Fibroblast of mammary gland (primary cell): ENCODE measurements around the gene FRS2.

Experiments used
- DNase-seq: peaks from one replicate; pipeline ENCODE4 v3.0.0-alpha.2; 2010; ENCODE audit warnings: low read depth
- H3K4me3 ChIP-seq: 2 replicates; pipeline ENCODE4 v1.5.1; 2011; ENCODE audit warnings: low read depth, mild to moderate bottlenecking, low read length, moderate library complexity; ENCODE audit not compliant: control insufficient read depth
- TF ChIP-seq, protein P1 (sequence below): conservative IDR thresholded peaks from 2 replicates; pipeline ENCODE4 v1.5.1; 2011; ENCODE audit warnings: low read depth, low read length, inconsistent platforms; ENCODE audit not compliant: control insufficient read depth, insufficient read depth

The FRS2 gene

DNA sequence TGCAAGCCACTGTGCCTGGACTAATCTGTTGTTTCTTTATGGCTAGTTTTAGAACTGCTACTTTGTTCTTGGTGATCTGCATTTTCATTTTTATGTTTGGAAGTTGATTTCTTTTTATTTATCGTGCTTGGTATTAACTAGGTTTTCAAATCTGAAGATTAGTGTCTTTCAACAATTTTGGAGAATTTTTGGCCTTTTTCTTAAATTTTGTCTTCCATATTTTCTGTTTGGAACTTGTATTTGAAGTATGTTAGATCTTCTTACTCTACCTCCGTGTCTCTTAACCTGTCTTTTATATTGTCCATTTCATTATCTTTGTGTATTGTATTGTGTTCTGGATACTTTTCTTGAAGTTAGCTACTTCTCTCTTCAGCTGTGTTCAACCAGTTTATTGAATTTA, 9.5 kb downstream of the FRS2 start:
- no peak overlapping the region for H3K4me3 ChIP-seq
- no peak for DNase-seq
- TF ChIP-seq, protein P1, sequence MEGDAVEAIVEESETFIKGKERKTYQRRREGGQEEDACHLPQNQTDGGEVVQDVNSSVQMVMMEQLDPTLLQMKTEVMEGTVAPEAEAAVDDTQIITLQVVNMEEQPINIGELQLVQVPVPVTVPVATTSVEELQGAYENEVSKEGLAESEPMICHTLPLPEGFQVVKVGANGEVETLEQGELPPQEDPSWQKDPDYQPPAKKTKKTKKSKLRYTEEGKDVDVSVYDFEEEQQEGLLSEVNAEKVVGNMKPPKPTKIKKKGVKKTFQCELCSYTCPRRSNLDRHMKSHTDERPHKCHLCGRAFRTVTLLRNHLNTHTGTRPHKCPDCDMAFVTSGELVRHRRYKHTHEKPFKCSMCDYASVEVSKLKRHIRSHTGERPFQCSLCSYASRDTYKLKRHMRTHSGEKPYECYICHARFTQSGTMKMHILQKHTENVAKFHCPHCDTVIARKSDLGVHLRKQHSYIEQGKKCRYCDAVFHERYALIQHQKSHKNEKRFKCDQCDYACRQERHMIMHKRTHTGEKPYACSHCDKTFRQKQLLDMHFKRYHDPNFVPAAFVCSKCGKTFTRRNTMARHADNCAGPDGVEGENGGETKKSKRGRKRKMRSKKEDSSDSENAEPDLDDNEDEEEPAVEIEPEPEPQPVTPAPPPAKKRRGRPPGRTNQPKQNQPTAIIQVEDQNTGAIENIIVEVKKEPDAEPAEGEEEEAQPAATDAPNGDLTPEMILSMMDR: no peak

DNA sequence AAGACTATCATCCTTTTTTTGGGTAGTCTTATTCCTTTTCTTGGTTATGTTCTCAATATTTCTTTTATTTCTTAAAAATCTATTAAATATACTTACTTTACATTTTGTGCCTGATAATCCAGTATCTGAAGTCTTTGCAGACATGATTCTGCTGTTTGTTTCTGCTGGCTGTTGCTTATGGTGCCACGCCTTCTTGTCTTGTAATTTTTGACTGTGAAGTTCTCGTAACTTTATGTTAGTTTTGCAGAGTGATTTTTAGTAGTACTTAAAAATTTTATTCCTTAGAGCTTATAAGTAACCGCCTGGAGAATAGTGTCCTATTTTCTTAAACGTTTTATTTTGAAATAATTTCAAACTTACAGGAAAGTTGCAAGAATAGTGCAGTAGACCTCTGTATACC, 10.5 kb downstream of the FRS2 start:
- TF ChIP-seq, protein P1: no peak
- no peak overlapping the region for H3K4me3 ChIP-seq
- no peak for DNase-seq

DNA sequence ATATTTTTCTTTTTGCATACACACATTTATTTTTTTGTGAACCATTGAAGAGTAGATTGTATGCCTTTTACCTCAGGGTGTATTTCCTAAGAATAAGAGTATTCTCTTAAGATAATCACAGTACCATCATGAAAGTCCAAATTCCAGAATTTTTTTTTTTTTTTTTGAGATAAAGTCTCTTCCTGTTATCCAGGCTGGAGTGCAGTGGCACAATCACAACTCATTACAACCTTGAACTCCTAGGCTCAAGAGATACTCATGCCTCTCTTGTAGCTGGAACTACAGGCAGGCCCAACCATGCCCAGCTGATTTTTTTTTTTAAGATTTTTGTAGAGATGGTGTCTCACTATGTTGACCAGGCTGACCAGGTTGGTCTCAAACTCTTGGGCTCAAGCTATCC, 10.9 kb downstream of the FRS2 start:
- H3K4me3 ChIP-seq: no peak overlapping the region
- TF ChIP-seq, protein P1: no peak
- DNase-seq: no peak

DNA sequence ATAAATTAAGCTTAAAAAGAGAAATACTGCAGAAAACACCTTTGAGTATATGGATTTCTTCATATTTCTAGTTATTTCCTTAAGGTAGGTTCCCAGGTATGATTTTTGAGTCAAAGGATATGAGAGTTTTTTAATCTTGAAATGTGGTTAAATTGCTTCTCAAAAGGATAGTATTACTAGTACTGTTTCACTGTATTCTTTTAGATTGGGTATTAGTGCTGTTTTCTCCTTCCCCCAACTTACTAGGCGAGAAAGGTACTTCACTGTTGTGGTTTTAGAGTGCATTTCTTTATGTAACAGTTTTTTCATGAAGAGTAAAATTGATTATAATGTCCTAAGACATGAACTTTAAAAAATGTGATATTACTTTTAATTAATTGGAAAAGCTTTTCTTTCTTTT, 13.5 kb downstream of the FRS2 start:
- DNase-seq: no peak
- TF ChIP-seq, protein P1: no peak
- H3K4me3 ChIP-seq: no peak overlapping the region

DNA sequence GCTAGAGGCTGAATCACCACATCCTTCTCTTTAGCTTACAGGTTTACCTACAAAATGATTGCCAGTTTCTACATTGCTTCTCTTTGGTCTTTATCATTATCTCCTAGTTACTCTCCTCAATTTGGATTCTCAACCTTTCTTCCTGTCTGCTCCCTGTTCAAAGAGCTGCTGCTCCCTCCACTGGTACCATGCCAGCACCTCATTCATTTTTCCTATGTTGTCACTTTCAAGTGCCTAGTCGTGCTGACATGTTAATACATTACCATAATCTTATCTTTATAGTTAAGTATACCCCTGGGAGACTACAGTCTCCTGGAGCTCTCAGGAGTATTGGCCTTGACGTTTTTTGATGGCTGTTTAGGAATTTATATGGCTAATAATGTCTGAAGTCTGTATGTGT, 14.2 kb downstream of the FRS2 start:
- TF ChIP-seq, protein P1: no peak
- H3K4me3 ChIP-seq: no peak overlapping the region
- DNase-seq: no peak

DNA sequence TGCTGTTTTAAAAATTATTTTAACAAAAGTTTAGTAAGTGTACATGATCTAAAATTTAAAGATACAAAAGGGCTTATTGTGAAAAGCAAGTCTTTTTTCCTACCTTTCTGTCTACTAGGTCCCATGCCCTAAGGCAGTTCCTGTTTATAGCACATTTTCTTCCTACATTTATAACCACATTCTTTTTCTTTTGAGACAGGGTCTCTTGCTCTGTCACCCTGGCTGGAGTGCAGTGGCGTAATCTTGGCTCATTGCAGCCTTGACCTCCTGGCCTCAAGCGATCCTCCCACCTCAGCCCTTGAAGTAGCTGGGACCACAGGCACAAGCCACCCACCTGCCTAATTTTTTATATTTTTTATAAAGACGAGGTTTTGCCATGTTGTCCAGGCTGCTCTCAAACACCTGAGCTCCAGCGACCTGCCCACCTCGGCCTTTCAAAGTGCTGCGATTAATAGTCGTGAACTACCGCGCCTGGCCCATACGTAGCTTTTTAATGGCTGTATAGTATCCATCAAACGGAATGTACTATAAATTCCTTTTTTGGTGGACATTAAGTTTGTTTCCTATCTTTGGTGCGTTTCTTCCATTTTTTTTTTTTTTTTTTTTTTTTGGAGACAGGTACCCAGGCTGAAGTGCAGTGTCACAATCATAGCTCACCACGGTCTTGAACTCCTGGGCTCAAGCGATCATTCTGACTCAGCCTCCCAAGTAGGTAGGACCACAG, 20.9 kb downstream of the FRS2 start:
- TF ChIP-seq, protein P1: no peak
- no peak overlapping the region for H3K4me3 ChIP-seq
- DNase-seq: no peak

DNA sequence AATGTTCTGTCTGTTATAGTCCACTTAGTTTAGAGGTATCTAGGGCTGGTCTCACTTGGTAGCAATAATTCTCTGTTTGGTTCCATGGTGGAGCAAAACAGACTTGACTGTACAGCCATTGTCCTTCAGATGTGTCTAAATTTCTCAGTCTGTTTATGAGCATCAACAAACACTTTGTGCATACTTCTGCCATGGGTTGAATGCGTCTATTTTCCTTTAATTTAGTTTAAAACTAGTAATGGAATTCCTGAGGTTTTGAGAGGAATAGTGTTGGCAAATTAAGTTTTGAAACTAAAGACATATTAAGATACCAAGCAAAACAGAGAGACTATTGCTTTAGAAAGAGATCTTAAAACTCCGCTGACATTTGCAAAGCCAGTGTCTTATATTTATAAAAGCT, 22.6 kb downstream of the FRS2 start:
- DNase-seq: no peak
- TF ChIP-seq, protein P1: no peak
- no peak overlapping the region for H3K4me3 ChIP-seq
